Activated CD4-positive, alpha-beta T cell treated with anti-CD3 and anti-CD28 coated beads, Interleukin-2, amount 50 U/mL, for 24 hours (primary cell): ENCODE measurements around the gene THADA.
"Not testable (repeated sequence)": the region's sequence is repeated elsewhere in the genome, so short reads cannot be mapped to it uniquely, and the experiment has no call there.

ENCODE experiments used
- DNase-seq, 2 donors: peaks; one replicate each; pipeline ENCODE4 v3.0.0-alpha.2; 2020; ENCODE audit warnings: low read depth in 1 of 2, low spot score in 1 of 2

The THADA gene

DNA sequence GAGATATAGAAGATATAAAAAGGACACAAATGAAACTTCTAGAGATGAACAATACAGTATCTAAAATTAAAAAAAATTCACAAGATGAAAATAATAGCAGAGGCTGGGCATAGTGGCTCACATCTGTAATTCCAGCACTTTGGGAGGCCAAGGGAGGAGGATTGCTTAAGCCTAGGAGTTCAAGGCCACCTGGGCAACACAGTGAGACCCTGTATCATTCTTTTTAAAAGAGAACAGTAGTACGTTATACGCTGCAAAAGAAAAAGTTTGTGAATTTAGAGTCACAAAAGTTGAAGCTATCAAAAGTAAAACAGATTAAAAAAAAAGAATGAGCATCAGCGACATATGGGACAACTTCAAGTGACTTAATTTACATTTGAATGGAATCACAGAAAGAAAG, 287.9 kb downstream of the THADA start:
- DNase-seq: no peak

DNA sequence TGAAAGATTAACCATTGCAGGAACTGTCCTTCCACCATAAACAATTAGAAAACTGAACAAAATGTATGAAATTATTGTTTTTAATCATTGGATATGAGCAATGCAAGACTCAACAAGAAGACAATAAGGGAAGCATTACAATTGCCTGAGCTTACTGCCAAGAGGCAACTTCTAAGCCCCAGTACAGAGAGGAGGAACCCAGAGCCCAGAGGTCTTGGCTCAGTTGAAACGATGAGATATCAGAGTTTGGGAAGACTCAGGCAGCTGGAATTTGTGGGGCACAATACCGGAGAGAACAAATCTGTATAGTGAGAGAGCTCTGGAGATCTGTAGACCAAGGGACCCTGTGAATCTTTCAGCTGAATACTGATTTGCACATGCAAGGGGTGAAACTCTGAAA, 288.8 kb downstream of the THADA start:
- DNase-seq: no peak

DNA sequence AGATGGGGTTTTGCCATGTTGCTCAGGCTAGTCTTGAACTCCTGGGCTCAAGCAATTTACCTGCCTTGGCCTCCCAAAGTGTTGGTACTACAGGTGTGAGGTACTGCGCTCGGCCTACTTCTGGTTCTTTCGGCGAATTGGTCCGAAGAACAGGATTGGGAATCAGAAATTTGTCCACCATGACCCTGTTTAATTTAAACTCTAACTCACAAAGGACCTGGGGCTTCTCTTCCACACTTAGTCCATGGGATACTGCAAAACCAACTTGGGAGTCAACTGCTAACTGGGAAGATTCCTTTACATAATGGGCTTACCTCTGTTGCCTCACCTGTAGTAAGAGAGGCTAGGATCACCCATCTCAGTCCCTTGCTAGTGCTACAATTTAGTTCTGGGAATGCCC, 289.6 kb downstream of the THADA start:
- DNase-seq: no peak

DNA sequence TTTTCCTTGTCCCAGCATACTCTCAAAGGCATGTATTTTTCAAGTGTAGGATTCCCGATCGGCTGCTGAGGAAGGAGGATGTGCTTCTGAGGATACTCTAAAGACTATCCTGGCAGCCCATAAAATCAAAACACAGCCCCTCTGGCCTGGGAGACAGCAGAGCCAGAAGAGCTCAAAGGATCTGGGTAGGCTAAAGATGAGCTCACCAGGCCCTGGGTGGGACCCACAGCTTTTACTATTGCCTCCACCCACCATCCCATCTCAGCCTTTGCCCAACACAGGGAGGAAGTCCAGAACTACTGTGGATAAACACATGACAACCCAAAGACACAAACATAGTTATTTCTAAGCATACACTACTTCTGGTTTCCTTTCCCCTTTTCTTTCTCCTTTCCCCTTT, 290.3 kb downstream of the THADA start:
- no peak for DNase-seq

DNA sequence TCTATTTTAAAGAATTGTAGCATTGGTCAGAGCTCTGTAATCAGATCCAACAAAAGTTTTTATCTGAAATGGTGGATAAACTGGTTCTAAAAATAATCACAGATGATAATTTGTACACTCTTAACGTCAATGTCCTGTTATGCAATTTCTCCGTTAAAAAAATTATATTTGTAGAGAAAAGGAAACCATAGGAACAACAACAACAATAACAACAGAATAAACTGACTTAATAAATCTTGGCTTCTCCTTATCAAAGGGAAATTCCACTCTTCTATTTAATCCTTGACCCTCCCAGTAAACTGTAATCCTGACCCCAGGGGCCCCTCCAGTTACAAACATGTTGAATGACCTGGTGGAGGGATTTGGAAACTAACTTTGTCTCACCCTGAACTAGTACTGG, 290.8 kb downstream of the THADA start:
- no peak for DNase-seq

DNA sequence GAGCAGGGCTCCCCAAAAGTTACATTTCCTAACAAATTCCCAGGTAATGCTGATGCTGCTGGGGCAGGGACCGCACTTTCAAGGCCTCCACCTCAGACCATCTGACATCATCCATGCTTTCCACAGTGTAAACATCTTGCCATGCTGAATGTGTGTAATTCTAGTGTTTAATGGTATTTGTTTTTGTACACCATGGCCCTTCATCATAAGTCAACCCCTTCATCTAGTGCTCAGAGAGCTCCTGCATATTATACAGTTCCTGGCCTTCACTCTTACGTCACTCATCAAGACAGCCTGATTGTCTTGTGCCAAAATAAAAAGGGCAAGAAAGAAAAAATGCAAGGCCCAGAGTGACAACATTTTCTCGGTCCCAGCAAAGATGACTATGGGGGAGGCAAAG, 291.9 kb downstream of the THADA start:
- DNase-seq: no peak

DNA sequence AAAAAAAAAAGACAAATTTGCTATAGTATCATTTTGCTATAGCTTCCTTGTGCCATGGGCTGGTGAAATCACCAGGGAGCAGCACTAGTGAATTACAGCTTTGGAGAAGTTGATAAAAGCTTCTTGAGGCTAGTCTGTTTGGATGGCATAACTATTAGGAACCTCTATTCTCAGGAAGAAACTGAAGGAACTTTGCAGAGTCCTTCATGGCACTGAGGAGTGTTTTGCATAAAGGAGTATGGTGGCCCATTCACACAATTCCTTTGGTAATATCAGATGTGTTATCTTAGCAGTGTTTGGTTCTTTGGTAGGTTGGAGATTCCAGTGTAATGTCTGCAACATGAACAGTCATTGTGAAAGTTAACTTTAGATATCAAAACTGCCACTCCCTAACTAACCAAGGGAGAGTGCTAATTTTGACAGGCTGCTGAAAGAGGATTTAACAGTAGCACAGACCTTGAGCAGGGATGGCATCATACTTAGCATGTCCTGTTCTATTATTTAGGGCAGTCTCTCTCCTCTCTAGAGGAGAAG, 292.8 kb downstream of the THADA start:
- no peak for DNase-seq

DNA sequence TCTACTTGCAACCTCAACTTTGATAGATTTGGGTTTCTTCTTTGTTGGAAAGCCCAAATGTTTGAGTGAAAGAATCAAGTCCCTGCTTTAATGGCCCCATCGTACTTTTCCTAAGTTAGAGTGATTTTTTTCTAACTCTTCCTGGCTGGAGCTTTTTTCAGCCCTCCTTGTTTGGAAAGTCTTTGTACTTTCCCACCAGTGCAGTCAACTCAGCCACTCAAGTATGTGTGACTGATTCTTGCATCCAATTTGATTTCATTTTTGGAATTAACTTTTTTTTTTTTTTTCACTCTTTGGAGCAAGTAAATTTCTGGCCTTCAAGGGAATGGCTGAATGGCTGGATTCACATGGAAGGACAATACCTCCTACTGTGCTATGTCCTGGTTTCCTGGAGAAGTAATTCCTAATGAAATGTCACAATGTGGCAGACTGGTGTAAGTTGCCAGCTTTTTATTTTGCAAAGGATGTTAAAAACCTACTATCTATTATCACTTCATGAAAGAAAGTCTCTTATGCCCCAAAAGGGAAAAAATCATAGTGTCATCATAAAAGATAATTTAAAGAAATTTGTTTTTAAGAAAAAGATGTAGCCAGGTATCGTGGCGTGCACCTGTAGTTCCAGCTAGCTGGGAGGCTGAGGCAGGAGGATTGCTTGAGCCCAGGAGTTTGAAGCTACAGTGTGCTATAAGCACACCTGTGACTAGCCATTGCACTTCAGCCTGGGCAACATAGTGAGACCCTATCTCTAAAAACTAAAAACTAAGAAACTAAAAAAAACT, 293.5 kb downstream of the THADA start:
- DNase-seq: no peak

DNA sequence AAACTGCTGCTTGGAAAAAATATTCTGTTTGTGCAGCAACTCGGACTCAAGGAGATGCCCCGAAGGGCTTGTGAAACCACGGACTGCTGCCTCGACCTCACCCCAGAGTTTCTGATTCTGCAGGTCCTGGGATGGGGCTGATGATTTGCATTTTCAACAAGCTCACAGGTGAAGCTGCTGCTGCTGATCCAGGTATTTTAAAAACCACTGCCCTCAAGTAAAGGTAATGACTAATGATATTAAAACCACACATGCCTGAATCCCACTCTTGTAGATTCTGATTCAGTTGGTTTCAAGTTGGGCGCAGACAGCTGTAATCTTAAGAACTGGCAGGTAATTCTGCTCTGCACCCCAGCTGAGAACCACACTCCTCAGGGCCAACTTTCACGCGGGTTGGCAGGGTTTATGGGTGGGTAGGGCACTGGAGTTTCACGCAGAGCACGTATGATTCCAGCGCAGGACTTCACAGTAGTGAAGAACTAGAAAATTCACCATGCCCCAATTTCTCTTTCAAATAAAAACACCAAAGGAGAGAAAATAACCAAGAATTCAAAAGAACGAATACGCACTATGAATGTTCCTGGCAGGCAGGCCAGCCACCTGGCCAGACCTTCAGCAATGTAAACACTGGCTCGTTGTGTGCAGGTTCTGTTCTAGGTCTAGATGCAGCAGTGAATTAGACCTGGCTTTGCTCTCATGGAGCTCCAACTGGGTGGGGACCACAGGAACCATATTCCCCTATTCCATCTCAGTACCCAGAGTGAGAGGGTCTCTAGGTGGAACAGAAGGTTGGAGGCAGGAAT, 294.9 kb downstream of the THADA start:
- no peak for DNase-seq

DNA sequence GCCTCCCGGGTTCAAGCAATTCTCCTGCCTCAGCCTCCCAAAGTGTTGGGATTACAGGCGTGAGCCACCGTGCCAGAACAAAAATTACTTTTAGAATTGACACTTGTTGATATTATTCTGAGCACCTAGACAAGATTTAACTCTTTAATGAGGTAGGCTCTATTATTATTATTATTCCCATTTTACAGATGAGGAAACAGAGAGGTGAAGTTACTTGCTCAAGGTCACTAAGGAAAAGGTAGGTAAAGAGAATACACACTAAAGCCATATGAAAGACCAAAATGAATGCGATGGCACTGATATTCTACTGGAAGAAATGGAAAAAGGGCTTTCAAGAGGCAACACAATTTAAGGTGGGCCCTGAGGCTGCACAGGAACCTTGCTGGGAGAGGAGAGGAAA, 295.6 kb downstream of the THADA start:
- DNase-seq: no peak

DNA sequence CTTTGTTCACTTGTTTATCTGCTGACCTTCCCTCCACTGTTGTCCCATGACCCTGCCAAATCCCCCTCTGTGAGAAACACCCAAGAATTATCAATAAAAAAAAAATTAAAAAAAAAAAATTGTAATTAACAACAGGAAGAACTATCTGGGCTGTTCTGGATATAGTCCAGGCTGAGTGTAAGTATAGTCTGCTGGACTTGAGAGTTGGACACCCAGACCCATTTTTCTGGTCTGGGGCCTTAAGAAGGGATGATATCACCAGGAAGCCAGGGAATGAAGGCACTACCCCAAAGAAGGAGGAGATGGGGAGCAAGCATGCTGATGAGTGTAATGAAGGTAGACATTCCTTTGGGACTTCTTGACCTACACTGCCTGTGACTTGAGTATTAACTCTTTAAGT, 297.3 kb downstream of the THADA start:
- no peak for DNase-seq

DNA sequence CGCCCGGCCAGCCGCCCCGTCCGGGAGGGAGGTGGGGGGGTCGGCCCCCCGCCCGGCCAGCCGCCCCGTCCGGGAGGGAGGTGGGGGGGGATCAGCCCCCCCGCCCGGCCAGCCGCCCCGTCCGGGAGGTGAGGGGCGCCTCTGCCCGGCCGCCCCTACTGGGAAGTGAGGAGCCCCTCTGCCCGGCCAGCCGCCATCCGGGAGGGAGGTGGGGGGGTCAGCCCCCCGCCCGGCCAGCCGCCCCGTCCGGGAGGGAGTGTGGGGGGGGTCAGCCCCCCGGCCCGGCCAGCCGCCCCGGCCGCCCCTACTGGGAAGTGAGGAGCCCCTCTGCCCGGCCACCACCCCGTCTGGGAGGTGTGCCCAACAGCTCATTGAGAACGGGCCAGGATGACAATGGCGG, 298.1 kb downstream of the THADA start:
- not testable (repeated sequence) for DNase-seq

DNA sequence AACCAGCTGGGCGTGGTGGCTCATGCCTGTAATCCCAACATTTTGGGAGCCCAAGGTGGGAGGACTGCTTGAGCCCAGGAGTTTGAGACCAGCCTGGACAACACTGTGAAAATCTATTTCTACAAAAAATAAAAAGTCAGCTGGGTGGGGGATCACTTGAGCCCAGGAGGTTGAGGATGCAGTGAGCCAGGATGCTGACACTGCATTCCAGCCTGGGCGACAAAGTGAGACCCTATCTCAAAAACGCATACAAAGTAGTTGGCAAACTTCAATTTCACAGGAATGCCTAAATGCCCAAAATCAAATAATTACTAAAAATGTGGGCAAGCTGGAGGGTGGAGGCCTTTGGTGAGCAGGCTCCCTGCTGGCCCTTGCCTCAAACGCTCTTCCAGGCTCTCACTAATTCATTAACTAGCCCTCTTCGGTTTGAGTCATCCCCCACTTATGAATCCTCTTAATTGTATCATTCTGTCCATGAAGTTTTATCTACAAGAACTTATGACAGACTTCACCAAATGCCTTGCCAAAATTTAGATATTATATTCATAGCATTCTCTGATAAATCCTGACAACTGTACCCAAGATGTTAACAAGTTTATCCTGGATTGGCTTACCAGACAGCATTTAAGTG, 300.8 kb downstream of the THADA start:
- DNase-seq: no peak

DNA sequence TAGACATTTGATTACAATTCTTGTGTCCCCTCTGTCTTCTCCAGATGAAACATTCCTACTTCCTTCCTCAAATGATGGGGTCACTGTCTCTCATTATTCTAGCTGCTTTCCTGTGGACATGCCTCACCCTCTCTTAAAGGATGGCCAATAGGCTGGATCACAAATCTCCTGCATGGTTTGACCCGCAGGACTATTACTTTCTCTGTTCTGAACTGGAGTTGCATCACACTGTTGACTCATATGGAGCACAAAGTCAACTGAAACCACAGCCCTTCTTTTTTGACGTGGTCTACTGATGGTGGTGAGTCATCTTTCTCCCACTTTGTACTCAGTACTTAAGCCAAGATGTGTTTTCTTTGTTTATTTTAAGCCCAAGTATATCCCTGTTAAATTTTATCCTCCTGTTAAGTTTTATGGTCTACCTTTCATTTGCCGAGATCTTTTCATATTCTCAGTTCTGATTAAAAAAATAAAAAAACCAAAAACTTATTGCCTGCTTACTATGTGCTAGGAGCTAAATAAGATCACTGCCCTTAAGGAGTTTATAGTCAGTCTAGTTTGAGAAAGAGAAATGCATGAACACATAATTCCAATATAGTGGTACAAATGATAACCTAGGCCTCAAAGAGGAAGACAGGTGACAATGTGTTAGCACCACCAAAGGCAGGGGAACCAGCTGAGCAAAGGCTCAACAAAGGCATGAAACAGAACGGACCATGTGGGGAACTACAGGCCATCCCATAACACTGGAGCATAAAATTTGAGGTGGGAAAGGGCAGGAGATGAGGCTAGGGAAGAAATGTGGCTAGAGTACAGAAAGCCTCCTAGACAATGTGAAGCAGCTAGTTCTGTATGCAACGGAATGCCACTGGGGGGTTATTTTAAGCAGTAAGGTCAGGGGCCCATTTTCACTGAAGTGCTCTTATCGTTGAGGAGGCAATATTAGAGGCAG, 301.8 kb downstream of the THADA start:
- DNase-seq: peak in 1 of 2 donors; percentile 54

DNA sequence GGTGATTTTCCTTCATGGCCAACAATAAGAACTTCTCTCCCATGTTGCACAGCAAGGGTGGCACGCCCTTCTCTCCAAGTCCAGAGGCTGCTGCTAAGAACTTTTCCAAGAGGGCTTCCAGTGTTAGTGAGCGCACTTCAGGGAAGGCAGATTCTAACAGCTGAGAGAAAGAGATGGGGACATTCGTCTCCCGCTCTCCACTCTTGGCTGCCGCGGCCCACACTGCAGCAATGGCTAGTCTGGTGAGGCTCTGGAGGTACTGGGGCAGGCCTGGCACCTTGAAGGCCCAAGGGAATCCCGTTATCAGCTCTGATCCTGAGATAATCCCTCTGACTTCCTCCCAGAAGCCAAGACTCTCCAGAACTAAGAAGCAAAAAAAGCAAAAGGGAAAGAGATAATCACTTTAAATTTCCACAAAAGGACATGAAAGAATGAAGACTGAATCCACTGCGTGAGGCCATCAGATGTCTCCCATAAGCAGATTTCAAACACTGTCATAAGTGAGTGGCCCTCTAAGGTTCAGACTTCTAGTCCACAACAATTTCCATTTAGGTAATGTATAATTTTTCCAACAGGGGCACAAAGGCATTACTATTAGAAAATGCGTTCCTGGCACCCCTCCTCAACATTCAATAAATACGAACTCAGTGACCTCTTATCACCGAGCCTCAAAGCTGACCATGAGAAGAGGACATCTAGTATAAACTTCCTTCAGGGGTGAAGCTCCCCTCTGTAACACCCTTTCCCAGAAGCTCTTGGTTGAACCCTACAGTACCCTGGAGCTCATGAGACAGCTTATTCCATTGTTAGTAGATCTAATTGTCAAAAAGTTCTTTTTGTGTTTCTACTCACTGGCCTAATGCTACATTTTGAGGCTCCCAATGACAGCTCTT, 302.7 kb downstream of the THADA start:
- DNase-seq: no peak

DNA sequence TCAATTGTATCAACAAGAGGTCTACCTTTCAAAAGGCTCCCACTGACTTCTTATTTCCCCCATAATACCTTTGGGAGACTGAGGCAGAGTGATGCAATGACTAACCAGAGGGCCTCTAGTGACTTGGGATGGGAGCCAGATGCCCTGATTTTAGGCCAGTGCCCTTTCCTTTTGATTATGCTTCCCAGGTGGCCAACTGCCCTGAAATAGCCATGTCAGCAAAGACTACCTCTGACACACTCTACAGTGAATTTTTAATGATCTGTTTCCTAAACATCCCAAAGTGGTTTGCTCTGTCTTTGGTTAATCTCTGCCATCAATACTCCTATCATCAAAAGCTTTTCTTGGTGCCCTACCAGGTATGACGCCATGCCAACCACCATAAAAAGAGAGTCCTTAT, 303.5 kb downstream of the THADA start:
- no peak for DNase-seq

DNA sequence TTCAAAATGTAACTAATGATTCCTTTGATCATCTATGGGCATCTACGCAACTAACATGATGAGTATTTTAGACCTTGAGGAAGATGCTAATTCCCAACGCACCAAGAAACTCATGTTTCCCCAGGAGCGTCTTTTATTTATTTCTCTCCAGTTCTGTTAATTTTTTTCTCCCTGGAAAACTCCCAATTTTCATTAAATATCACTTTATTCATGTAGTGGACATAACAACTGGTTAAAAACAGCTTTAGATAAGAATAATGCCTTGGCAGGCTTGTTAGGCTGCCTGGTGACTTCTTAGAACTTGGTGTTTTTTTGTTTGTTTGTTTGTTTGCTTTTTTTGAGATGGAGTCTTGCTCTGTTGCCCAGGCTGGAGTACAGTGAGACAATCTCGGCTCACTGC, 306.5 kb downstream of the THADA start:
- DNase-seq: no peak

DNA sequence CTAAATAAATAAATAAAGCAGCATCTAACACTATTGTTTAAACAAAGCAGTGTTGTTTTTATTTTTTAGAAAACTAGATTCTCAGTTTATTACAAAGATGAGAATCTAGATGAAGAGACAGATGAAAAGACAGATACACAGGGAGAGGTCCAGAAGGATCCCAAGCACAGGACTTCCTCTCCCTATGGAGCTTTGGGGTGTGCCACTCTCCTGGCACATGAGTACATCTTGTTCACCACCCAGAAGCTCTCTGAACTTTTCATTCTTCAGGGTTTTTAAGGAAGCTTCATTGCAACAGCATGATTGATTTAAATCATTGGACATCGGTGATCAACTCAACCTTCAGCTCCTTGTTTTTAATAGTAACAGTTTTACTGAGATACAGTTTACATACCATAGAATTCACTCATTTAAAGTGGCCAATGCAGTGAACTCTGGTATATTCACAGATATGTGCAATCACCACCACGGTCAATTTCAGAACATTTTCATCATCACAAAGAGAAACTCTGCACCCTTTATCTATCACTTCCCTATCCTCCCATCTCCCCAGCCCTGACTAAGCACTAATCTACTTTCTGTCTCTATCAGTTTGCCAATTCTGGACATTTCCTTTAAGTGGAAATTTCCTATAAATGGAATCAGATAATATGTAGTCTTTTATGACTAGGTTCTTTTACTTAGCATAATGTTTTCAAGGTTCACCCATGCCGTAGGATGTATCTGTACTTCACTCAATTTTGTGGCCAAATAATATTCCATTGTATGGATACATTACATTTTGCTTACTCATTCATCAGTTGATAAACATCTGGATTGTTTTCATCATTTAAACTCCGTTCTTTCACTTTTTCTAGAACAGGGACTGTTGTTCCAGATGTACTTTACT, 307.2 kb downstream of the THADA start:
- DNase-seq: no peak

DNA sequence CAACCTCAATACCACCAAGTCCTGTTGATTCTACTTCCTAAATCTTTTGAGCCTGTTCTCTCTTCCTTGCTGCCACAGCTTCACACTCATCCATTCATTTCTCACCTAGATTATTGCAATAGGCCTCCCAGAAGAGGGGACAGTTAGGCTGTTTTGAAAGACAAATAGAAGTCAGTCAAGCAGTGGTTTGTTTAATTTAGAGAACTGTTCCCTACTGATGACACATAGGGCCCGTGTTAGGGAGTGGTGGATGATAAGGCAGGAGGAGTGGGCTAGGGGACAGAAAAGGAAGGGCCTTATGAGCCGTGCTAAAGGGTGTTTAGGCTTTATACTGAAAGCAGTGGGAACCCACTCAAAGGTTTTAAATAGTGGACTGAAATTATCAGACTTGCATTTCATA, 309.9 kb downstream of the THADA start:
- DNase-seq: no peak
